ENCODE results near the gene PAXX.

Gene PAXX

GRCh38 chr9:137026384-137026783, 34.2 kb downstream of the PAXX start:
- H3K9me3 Mint-ChIP-seq, result no peaks in the 10 kb centered on the region
- peaks cover 4% of the 10 kb centered on the region for H3K27me3 Mint-ChIP-seq (ENCODE audit: low read depth, poor library complexity)
- peaks cover 19% of the 10 kb centered on the region for H3K4me1 Mint-ChIP-seq
- no peak overlapping the region for H3K27ac Mint-ChIP-seq
- DNase-seq, result no peak
- TF ChIP-seq CTCF (IDR thresholded peaks at IDR 0.05), result no peak
- no peaks in the 10 kb centered on the region for H3K36me3 Mint-ChIP-seq (ENCODE audit: low read depth)
- no peak overlapping the region for H3K4me3 Mint-ChIP-seq

- Mint-ChIP-seq H3K27me3 (ENCODE audit: low read depth, poor library complexity) (peaks cover 4% of the 10 kb centered on the region), H3K4me1 (peaks cover 19% of the 10 kb centered on the region), H3K36me3 (ENCODE audit: low read depth) (no peaks in the 10 kb centered on the region), H3K9me3 (no peaks in the 10 kb centered on the region), H3K4me3 (peak overlapping the region; percentile 85), H3K27ac (no peak overlapping the region)
- no peak for DNase-seq
- no peak for TF ChIP-seq CTCF (IDR thresholded peaks at IDR 0.05)
Observed at GRCh38 chr9:137026828-137027227, 34.6 kb downstream of the PAXX start.

- Mint-ChIP-seq H3K27me3 (ENCODE audit: low read depth, poor library complexity) (peaks cover 4% of the 10 kb centered on the region), H3K4me3 (peak within 1 kb of the TSS; percentile 85), H3K4me1 (peaks cover 14% of the 10 kb centered on the region), H3K27ac (no peak within 1 kb of the TSS), H3K9me3 (no peaks in the 10 kb centered on the region), H3K36me3 (ENCODE audit: low read depth) (no peaks in the 10 kb centered on the region)
- TF ChIP-seq CTCF (IDR thresholded peaks at IDR 0.05), result no peak
- peak; percentile 56 for DNase-seq
Observed at GRCh38 chr9:137027369-137028262, 35.4 kb downstream of the PAXX start, which contains the start of gene ABCA2. Gene ABCA2 (minus strand): TSS chr9:137028237. CDS start chr9:137028140, 97 bp downstream.

- Mint-ChIP-seq H3K9me3 (no peaks in the 10 kb centered on the region), H3K27me3 (ENCODE audit: low read depth, poor library complexity) (peaks cover 4% of the 10 kb centered on the region), H3K4me3 (peak overlapping the region; percentile 72), H3K4me1 (peaks cover 7% of the 10 kb centered on the region), H3K36me3 (ENCODE audit: low read depth) (no peaks in the 10 kb centered on the region), H3K27ac (no peak overlapping the region)
- peak; percentile 85 for DNase-seq
- no peak for TF ChIP-seq CTCF (IDR thresholded peaks at IDR 0.05)
Observed at GRCh38 chr9:137028263-137029057, 36.2 kb downstream of the PAXX start.

- Mint-ChIP-seq H3K27me3 (ENCODE audit: low read depth, poor library complexity) (peaks cover 4% of the 10 kb centered on the region), H3K9me3 (no peaks in the 10 kb centered on the region), H3K4me1 (peaks cover 5% of the 10 kb centered on the region), H3K36me3 (ENCODE audit: low read depth) (no peaks in the 10 kb centered on the region), H3K27ac (no peak overlapping the region), H3K4me3 (peak overlapping the region; percentile 72)
- peak; percentile 92 for TF ChIP-seq CTCF (IDR thresholded peaks at IDR 0.05)
- peak; percentile 91 for DNase-seq
Observed at GRCh38 chr9:137029058-137029936, 37.1 kb downstream of the PAXX start.
